IMR-90 (cell line): ENCODE measurements around the gene FAM83G. TPM values are rescaled to one million over a fixed set of nuclear protein-coding genes. Genes with fewer than 3 reads are reported as not detected.

Source experiments
- ATAC-seq: fragments of 200-7000 bp; cut with Tn5 transposase; 2 replicates; pipeline ENCODE4 v1.9.1; 2020; ENCODE audit warnings: low read depth, mild to moderate bottlenecking, moderate library complexity
- BruUV-seq: library from RNA; stranded (reverse); fragments of 400-500 nt; replicated peaks from 2 replicates; lab custom pipeline; 2021; lab: Mats Ljungman, UMichigan
- CTCF ChIA-PET: fragments of 300-600 bp; formaldehyde crosslinking; extraction: SDS; loops from one replicate; lab custom pipeline; 2021; ENCODE audit warnings: antibody characterized with exemption; lab: Yijun Ruan, JAX
- POLR2A ChIA-PET: fragments of 300-600 bp; sonication (Branson Sonifier 250); formaldehyde crosslinking; loops from one replicate; lab custom pipeline; 2022; ENCODE audit warnings: antibody characterized with exemption; ENCODE audit not compliant: unreplicated experiment; lab: Charles Lee
- DNase-seq: peaks from one replicate; pipeline ENCODE4 v3.0.0; 2013
- H2AFZ ChIP-seq: replicated peaks from 2 replicates; pipeline ENCODE3; 2013; ENCODE audit warnings: low read length, mild to moderate bottlenecking; ENCODE audit not compliant: poor library complexity
- H2AK5ac ChIP-seq: 2 replicates; pipeline ENCODE4 v1.6.1; 2013; ENCODE audit warnings: low read depth, low read length, inconsistent platforms
- H2AK9ac ChIP-seq: replicated peaks from 2 replicates; pipeline ENCODE3; 2013; ENCODE audit warnings: mild to moderate bottlenecking, low read depth, low read length, moderate library complexity; ENCODE audit not compliant: poor library complexity
- H2BK120ac ChIP-seq: 2 replicates; pipeline ENCODE4 v1.6.1; 2013; ENCODE audit warnings: low read depth, low read length, inconsistent platforms
- H2BK15ac ChIP-seq: 3 replicates; pipeline ENCODE4 v1.6.1; 2013; ENCODE audit warnings: low read depth, low read length, inconsistent platforms
- H2BK20ac ChIP-seq: 2 replicates; pipeline ENCODE4 v1.6.1; 2013; ENCODE audit warnings: low read depth, mild to moderate bottlenecking, inconsistent platforms, low read length, moderate library complexity
- H2BK5ac ChIP-seq: 2 replicates; pipeline ENCODE4 v1.6.1; 2013; ENCODE audit warnings: mild to moderate bottlenecking, low read depth, low read length, inconsistent platforms; ENCODE audit not compliant: poor library complexity, severe bottlenecking
- H3K14ac ChIP-seq: replicated peaks from 2 replicates; pipeline ENCODE4 v1.6.1; 2013; ENCODE audit warnings: low read depth, low read length, inconsistent platforms
- H3K18ac ChIP-seq: 2 replicates; pipeline ENCODE4 v1.6.1; 2013; ENCODE audit warnings: low read depth, low read length, control low read depth
- H3K23ac ChIP-seq: 2 replicates; pipeline ENCODE4 v1.6.1; 2013; ENCODE audit warnings: low read depth, low read length, inconsistent platforms
- H3K27ac ChIP-seq: 2 replicates; pipeline ENCODE4 v1.5.1; 2013; ENCODE audit warnings: mild to moderate bottlenecking, control low read depth, low read length; ENCODE audit not compliant: insufficient read depth
- H3K27me3 ChIP-seq: 2 replicates; pipeline ENCODE4 v1.6.1; 2013; ENCODE audit warnings: low read length; ENCODE audit not compliant: control insufficient read depth, insufficient read depth
- H3K36me3 ChIP-seq: 2 replicates; pipeline ENCODE4 v1.6.1; 2013; ENCODE audit warnings: low read length, mixed read lengths; ENCODE audit not compliant: control insufficient read depth, insufficient read depth
- H3K4ac ChIP-seq: 2 replicates; pipeline ENCODE4 v1.6.1; 2013; ENCODE audit warnings: low read depth, low read length, inconsistent platforms
- H3K4me1 ChIP-seq: 2 replicates; pipeline ENCODE4 v1.6.1; 2013; ENCODE audit warnings: low read length, mixed read lengths; ENCODE audit not compliant: control insufficient read depth, insufficient read depth
- H3K4me2 ChIP-seq: 2 replicates; pipeline ENCODE4 v1.6.1; 2013; ENCODE audit warnings: low read depth, mild to moderate bottlenecking, control low read depth, low read length, moderate library complexity
- H3K4me3 ChIP-seq: 2 replicates; pipeline ENCODE4 v1.5.1; 2013; ENCODE audit warnings: low read depth, mild to moderate bottlenecking, control low read depth, low read length, moderate library complexity; ENCODE audit not compliant: insufficient read depth
- H3K56ac ChIP-seq: 2 replicates; pipeline ENCODE4 v1.6.1; 2013; ENCODE audit warnings: low read length, inconsistent platforms; ENCODE audit not compliant: insufficient read depth; ENCODE audit errors: extremely low read depth
- H3K79me1 ChIP-seq, 2 experiments: 2 replicates each; pipeline ENCODE4 v1.6.1; 2013; ENCODE audit warnings: low read length in 2 of 2, inconsistent platforms in 1 of 2, low read depth in 1 of 2
- H3K9ac ChIP-seq: 2 replicates; pipeline ENCODE4 v1.6.1; 2013; ENCODE audit warnings: low read depth, low read length, control low read depth
- H3K9me1 ChIP-seq: 2 replicates; pipeline ENCODE4 v1.6.1; 2013; ENCODE audit warnings: low read length, inconsistent platforms; ENCODE audit not compliant: insufficient read depth
- H3K9me3 ChIP-seq: 2 replicates; pipeline ENCODE4 v1.6.1; 2013; ENCODE audit warnings: low read length; ENCODE audit not compliant: control insufficient read depth, insufficient read depth
- H4K20me1 ChIP-seq: 2 replicates; pipeline ENCODE4 v1.6.1; 2013; ENCODE audit warnings: low read length, inconsistent platforms; ENCODE audit not compliant: insufficient read depth
- H4K5ac ChIP-seq: 2 replicates; pipeline ENCODE4 v1.6.1; 2013; ENCODE audit warnings: mild to moderate bottlenecking, low read depth, low read length, control low read depth
- H4K8ac ChIP-seq, 2 experiments: 2 replicates each; pipeline ENCODE4 v1.6.1; 2013; ENCODE audit warnings: low read depth in 2 of 2, low read length in 2 of 2, control low read depth in 1 of 2, inconsistent platforms in 1 of 2
- H4K91ac ChIP-seq: 2 replicates; pipeline ENCODE4 v1.6.1; 2013; ENCODE audit warnings: low read depth, low read length, inconsistent platforms; ENCODE audit not compliant: insufficient read depth
- BHLHE40 ChIP-seq: fragments of 150-350 bp; IDR thresholded peaks from 2 replicates; pipeline ENCODE4 v1.6.1; 2016; ENCODE audit warnings: mild to moderate bottlenecking, low read depth, low read length
- CEBPB ChIP-seq: IDR thresholded peaks from 2 replicates; pipeline ENCODE4 v1.6.1; 2012; ENCODE audit warnings: low read depth, low read length, improper control_type of control experiment
- CHD1 ChIP-seq: IDR thresholded peaks from 2 replicates; pipeline ENCODE4 v1.6.1; 2012; ENCODE audit warnings: low read depth, low read length, improper control_type of control experiment
- FOS ChIP-seq: fragments of 150-350 bp; IDR thresholded peaks from 2 replicates; pipeline ENCODE4 v1.6.1; 2016; ENCODE audit warnings: low read depth, low read length
- MAFK ChIP-seq: IDR thresholded peaks from 2 replicates; pipeline ENCODE4 v1.6.1; 2012; ENCODE audit warnings: low read depth, low read length, improper control_type of control experiment
- MAZ ChIP-seq: IDR thresholded peaks from 2 replicates; pipeline ENCODE4 v1.6.1; 2012; ENCODE audit warnings: low read depth, mild to moderate bottlenecking, low read length, improper control_type of control experiment, moderate library complexity, borderline replicate concordance
- MXI1 ChIP-seq: IDR thresholded peaks from 2 replicates; pipeline ENCODE4 v1.6.1; 2012; ENCODE audit warnings: low read depth, mild to moderate bottlenecking, low read length, moderate library complexity, borderline replicate concordance
- NFE2L2 ChIP-seq: fragments of 150-350 bp; IDR thresholded peaks from 2 replicates; pipeline ENCODE4 v1.6.1; 2016; ENCODE audit warnings: low read depth, mild to moderate bottlenecking, low read length
- POLR2A ChIP-seq: IDR thresholded peaks from 2 replicates; pipeline ENCODE4 v1.6.1; 2012; ENCODE audit warnings: mild to moderate bottlenecking, low read depth, low read length
- RAD21 ChIP-seq: IDR thresholded peaks from 2 replicates; pipeline ENCODE4 v1.6.1; 2012; ENCODE audit warnings: low read length, improper control_type of control experiment
- RCOR1 ChIP-seq: IDR thresholded peaks from 2 replicates; pipeline ENCODE4 v1.6.1; 2012; ENCODE audit warnings: mild to moderate bottlenecking, low read length, improper control_type of control experiment; ENCODE audit not compliant: insufficient replicate concordance
- RFX5 ChIP-seq: IDR thresholded peaks from 2 replicates; pipeline ENCODE4 v1.8.0; 2012; ENCODE audit warnings: low read depth, mild to moderate bottlenecking, low read length, moderate library complexity
- SMC3 ChIP-seq: fragments of 150-350 bp; IDR thresholded peaks from 2 replicates; pipeline ENCODE4 v1.6.1; 2016; ENCODE audit warnings: low read depth, mild to moderate bottlenecking, antibody characterized with exemption, low read length, moderate library complexity
- WGBS, 2 experiments: methylation state at CpG; one replicate each; pipeline versions ENCODE4 v1.1.5 to v1.1.7; 2013; ENCODE audit warnings: missing lambda C conversion rate in 2 of 2; ENCODE audit not compliant: insufficient read length in 1 of 2; ENCODE audit errors: extremely low coverage in 2 of 2; 5-methylcytosine and 5-hydroxymethylcytosine counted together
- dilution Hi-C: fragments of 300-500 bp; cut with HindIII; formaldehyde crosslinking; loops from one replicate; pipeline ENCODE4 v1.14.3; 2018; ENCODE audit warnings: low sequenced_read_pairs; ENCODE audit not compliant: unreplicated experiment
- in situ Hi-C: fragments of 300-500 bp; cut with MboI; formaldehyde crosslinking; loops from 3 replicates; pipeline ENCODE4 v1.14.3; 2019; ENCODE audit warnings: low sequenced_read_pairs, inconsistent platforms, mixed read lengths
- intact Hi-C: fragments of 100-400 bp; cut with micrococcal nuclease; formaldehyde crosslinking; loops from 2 replicates; pipeline ENCODE4 v1.10.0; 2022
- polyA plus RNA-seq, 3 experiments: library from polyadenylated mRNA; depleted of rRNA; stranded (reverse); fragments of >200 nt; gene quantifications; 2 replicates each; pipeline ENCODE4 v1.2.3, GENCODE V29; 2012; ENCODE audit warnings: low replicate concordance in 1 of 3
- total RNA-seq: library from RNA; depleted of rRNA; stranded (reverse); fragments of >200 nt; gene quantifications from 2 replicates; pipeline ENCODE4 v1.2.3, GENCODE V29; 2012
- TF ChIP-seq, protein P1 (sequence below): conservative IDR thresholded peaks from 2 replicates; pipeline ENCODE4 v1.5.1; 2012; ENCODE audit warnings: mild to moderate bottlenecking, low read depth, low read length, improper control_type of control experiment
- TF ChIP-seq, protein P2 (sequence below): fragments of 150-350 bp; IDR thresholded peaks from 2 replicates; pipeline ENCODE4 v1.6.1; 2016; ENCODE audit warnings: low read depth, mild to moderate bottlenecking, low read length, moderate library complexity, borderline replicate concordance
- TF ChIP-seq, protein P3 (sequence below): fragments of 150-350 bp; IDR thresholded peaks from 2 replicates; pipeline ENCODE4 v1.6.1; 2017; ENCODE audit warnings: mild to moderate bottlenecking, antibody characterized with exemption, low read length, low read depth

FAM83G gene
- total and polyA plus RNA-seq, 2 of the 4 experiments (the other 2 are of a cell fraction): 9.5 to 12.6 TPM

DNA sequence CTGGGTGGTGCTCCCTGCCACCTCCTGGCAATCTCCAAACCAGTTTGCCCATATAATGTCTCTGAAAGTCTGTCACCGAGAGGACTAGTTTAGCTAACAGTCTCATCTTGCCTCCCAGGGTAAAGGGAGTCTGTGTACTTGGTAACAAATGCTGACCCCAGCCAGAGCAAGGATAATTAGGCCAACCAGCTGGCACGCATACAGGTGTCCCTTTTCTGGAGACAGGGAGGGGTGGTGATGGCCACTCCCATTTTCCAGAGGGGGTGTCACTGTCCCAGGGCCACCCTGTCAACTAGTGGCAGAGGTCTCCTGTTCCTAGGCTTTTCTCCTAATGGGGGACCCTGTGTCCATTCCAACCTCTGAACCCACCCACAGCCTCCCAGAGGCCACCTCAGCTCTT, 8.1 kb downstream of the FAM83G start:
- Histone ChIP-seq H2BK15ac (no peak overlapping the region), H3K27me3 (no peaks in the 10 kb centered on the region), H2AK5ac (no peak overlapping the region), H2BK20ac (no peak overlapping the region), H2BK5ac (no peak overlapping the region), H4K5ac (no peak overlapping the region), H3K18ac (no peak overlapping the region), H3K4me2 (no peak overlapping the region), H3K27ac (no peak overlapping the region), H3K23ac (no peak overlapping the region), H2AFZ (no peak overlapping the region), H3K14ac (no peak overlapping the region), H3K36me3 (peaks cover 15% of the 10 kb centered on the region), H2BK120ac (no peak overlapping the region), H4K20me1 (peaks cover 50% of the 10 kb centered on the region), H3K4me3 (no peak overlapping the region), H3K4me1 (peaks cover 20% of the 10 kb centered on the region), H3K4ac (no peak overlapping the region), H3K9me1 (peaks cover 4% of the 10 kb centered on the region), H3K79me1 (peaks cover 25 to 88% of the 10 kb centered on the region in 2 experiments; a peak in 3 of 4 replicates), H4K8ac (no peak overlapping the region), H4K91ac (no peak overlapping the region), H3K56ac (no peak overlapping the region), H3K9me3 (peaks cover 6% of the 10 kb centered on the region), H3K9ac (no peak overlapping the region), H2AK9ac (no peak overlapping the region)
- intact Hi-C loops (no loop called here), dilution Hi-C loops (no loop called here), in situ Hi-C loops (no loop called here)
- TF ChIP-seq RAD21: no peak
- TF ChIP-seq SMC3: no peak
- TF ChIP-seq CHD1: no peak
- TF ChIP-seq CEBPB: no peak
- TF ChIP-seq MAFK: no peak
- no peak for TF ChIP-seq MAZ
- no peak for TF ChIP-seq POLR2A
- TF ChIP-seq, protein P1, sequence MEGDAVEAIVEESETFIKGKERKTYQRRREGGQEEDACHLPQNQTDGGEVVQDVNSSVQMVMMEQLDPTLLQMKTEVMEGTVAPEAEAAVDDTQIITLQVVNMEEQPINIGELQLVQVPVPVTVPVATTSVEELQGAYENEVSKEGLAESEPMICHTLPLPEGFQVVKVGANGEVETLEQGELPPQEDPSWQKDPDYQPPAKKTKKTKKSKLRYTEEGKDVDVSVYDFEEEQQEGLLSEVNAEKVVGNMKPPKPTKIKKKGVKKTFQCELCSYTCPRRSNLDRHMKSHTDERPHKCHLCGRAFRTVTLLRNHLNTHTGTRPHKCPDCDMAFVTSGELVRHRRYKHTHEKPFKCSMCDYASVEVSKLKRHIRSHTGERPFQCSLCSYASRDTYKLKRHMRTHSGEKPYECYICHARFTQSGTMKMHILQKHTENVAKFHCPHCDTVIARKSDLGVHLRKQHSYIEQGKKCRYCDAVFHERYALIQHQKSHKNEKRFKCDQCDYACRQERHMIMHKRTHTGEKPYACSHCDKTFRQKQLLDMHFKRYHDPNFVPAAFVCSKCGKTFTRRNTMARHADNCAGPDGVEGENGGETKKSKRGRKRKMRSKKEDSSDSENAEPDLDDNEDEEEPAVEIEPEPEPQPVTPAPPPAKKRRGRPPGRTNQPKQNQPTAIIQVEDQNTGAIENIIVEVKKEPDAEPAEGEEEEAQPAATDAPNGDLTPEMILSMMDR: no peak
- no peak for TF ChIP-seq FOS
- no peak for TF ChIP-seq NFE2L2
- TF ChIP-seq RCOR1: no peak
- no peak for TF ChIP-seq MXI1
- no peak for TF ChIP-seq RFX5
- TF ChIP-seq BHLHE40: no peak
- TF ChIP-seq, protein P2, sequence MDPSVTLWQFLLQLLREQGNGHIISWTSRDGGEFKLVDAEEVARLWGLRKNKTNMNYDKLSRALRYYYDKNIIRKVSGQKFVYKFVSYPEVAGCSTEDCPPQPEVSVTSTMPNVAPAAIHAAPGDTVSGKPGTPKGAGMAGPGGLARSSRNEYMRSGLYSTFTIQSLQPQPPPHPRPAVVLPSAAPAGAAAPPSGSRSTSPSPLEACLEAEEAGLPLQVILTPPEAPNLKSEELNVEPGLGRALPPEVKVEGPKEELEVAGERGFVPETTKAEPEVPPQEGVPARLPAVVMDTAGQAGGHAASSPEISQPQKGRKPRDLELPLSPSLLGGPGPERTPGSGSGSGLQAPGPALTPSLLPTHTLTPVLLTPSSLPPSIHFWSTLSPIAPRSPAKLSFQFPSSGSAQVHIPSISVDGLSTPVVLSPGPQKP: no peak
- TF ChIP-seq, protein P3, sequence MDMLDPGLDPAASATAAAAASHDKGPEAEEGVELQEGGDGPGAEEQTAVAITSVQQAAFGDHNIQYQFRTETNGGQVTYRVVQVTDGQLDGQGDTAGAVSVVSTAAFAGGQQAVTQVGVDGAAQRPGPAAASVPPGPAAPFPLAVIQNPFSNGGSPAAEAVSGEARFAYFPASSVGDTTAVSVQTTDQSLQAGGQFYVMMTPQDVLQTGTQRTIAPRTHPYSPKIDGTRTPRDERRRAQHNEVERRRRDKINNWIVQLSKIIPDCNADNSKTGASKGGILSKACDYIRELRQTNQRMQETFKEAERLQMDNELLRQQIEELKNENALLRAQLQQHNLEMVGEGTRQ: no peak
- CTCF ChIA-PET: no interaction called here
- 100% methylated on average over 1 of the region's 2 CpGs; no CpG with 5 or more reads in 1 of the 2 experiments for WGBS, 2 experiments
- no peak for ATAC-seq
- no TSS peak for BruUV-seq
- no peak for DNase-seq
- POLR2A ChIA-PET: no interaction called here
